ENCODE results near the gene BLVRA. TPM values are rescaled to one million over a fixed set of nuclear protein-coding genes. Genes with fewer than 3 reads are reported as not detected.
"Not testable (repeated sequence)": the region's sequence is repeated elsewhere in the genome, so short reads cannot be mapped to it uniquely, and the experiment has no call there.

The BLVRA gene
- total RNA-seq, 1 donor from 2014 or later: 18.2 TPM

DNA sequence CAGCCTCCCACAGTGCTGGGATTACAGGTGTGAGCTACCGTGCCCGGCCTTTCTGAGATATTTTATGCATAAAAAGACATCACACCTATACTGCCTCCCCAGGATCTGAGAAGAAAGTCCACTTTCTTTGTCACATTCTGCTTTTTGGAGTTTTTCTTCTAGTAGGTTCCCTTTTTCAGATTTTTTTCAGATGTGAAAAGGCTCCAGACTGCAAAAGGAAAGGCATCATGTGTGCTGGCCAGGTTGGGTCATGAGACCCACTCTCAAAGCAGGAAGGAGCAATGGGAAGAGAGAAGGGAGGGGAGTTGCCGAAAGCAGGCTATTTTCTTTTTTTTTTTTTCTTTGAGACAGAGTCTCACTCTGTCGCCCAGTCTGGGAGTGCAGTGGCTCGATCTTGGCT, 10.8 kb downstream of the BLVRA start:
- H3K27me3 Mint-ChIP-seq (ENCODE audit: unreplicated experiment): peaks cover 3% of the 10 kb centered on the region
- no peaks in the 10 kb centered on the region for H3K9me3 Mint-ChIP-seq (ENCODE audit: unreplicated experiment)
- peaks cover 5% of the 10 kb centered on the region for H3K36me3 Mint-ChIP-seq (ENCODE audit: low read depth, unreplicated experiment)
- H3K4me3 Mint-ChIP-seq (ENCODE audit: unreplicated experiment): no peak overlapping the region
- TF ChIP-seq, protein P1, sequence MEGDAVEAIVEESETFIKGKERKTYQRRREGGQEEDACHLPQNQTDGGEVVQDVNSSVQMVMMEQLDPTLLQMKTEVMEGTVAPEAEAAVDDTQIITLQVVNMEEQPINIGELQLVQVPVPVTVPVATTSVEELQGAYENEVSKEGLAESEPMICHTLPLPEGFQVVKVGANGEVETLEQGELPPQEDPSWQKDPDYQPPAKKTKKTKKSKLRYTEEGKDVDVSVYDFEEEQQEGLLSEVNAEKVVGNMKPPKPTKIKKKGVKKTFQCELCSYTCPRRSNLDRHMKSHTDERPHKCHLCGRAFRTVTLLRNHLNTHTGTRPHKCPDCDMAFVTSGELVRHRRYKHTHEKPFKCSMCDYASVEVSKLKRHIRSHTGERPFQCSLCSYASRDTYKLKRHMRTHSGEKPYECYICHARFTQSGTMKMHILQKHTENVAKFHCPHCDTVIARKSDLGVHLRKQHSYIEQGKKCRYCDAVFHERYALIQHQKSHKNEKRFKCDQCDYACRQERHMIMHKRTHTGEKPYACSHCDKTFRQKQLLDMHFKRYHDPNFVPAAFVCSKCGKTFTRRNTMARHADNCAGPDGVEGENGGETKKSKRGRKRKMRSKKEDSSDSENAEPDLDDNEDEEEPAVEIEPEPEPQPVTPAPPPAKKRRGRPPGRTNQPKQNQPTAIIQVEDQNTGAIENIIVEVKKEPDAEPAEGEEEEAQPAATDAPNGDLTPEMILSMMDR (IDR thresholded peaks at IDR 0.05; ENCODE audit: unreplicated experiment): no peak
- H3K4me1 Mint-ChIP-seq (ENCODE audit: unreplicated experiment): peaks cover 18% of the 10 kb centered on the region
- no peak overlapping the region for H3K27ac Mint-ChIP-seq (ENCODE audit: unreplicated experiment)
- DNase-seq (ENCODE audit: low spot score): no peak

DNA sequence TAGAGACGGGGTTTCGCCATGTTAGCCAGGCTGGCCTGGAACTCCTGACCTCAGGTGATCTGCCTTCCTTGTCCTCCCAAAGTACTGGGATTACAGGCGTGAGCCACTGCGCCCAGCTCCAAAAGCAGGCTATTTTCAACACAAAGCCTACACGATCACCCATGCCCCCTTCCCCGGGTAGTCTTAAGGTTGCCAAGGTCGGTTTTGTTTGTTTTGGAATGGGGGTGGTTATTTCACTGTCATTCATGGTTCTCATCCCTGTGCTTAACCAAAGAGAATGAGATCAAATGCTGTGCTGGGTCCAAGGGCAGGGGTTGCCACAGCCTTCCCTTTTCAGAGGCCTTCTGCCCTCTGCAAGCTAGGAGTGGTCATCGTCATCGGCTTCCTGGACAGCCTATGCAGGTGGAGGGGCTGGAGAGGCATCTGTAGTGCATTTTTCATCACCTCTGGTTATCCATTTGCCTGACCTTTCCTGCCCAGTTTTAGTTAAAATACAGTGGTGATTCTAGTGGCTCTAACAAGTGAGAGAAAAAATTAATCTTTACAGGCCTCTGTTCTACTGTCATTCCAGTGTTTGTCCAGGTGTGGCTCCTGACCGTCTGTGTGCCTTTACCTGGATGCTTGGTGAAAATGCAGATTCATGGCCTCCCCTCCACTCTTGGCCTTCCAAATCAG, 11.4 kb downstream of the BLVRA start:
- Mint-ChIP-seq H3K9me3 (ENCODE audit: unreplicated experiment) (no peaks in the 10 kb centered on the region), H3K36me3 (ENCODE audit: low read depth, unreplicated experiment) (peaks cover 5% of the 10 kb centered on the region), H3K4me3 (ENCODE audit: unreplicated experiment) (no peak overlapping the region), H3K4me1 (ENCODE audit: unreplicated experiment) (peaks cover 18% of the 10 kb centered on the region), H3K27ac (ENCODE audit: unreplicated experiment) (no peak overlapping the region), H3K27me3 (ENCODE audit: unreplicated experiment) (peaks cover 3% of the 10 kb centered on the region)
- no peak for DNase-seq (ENCODE audit: low spot score)
- TF ChIP-seq, protein P1 (IDR thresholded peaks at IDR 0.05; ENCODE audit: unreplicated experiment): no peak

DNA sequence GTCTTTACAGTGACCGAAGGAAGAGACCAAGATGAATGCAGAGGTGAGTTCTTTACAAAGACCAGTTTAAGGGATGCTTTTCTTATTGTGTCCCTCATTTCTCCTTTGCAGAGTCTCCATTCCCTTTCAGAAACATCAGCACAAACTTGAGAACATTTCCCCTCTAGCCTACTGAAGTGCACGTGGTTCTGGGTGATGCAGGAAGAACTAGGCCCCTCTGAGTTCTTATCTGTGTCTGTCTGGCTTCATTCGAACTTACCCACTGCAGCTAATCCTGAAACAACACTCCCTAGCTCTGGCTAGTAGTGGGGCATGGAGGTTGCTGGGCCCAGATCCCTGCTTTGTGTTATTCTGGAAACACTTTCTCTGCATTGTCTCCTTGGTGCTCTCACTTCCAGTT, 12.6 kb downstream of the BLVRA start:
- no peak for DNase-seq (ENCODE audit: low spot score)
- Mint-ChIP-seq H3K9me3 (ENCODE audit: unreplicated experiment) (no peaks in the 10 kb centered on the region), H3K4me3 (ENCODE audit: unreplicated experiment) (no peak overlapping the region), H3K36me3 (ENCODE audit: low read depth, unreplicated experiment) (peaks cover 5% of the 10 kb centered on the region), H3K27ac (ENCODE audit: unreplicated experiment) (no peak overlapping the region), H3K27me3 (ENCODE audit: unreplicated experiment) (peaks cover 3% of the 10 kb centered on the region), H3K4me1 (ENCODE audit: unreplicated experiment) (peaks cover 18% of the 10 kb centered on the region)
- TF ChIP-seq, protein P1 (IDR thresholded peaks at IDR 0.05; ENCODE audit: unreplicated experiment): no peak

DNA sequence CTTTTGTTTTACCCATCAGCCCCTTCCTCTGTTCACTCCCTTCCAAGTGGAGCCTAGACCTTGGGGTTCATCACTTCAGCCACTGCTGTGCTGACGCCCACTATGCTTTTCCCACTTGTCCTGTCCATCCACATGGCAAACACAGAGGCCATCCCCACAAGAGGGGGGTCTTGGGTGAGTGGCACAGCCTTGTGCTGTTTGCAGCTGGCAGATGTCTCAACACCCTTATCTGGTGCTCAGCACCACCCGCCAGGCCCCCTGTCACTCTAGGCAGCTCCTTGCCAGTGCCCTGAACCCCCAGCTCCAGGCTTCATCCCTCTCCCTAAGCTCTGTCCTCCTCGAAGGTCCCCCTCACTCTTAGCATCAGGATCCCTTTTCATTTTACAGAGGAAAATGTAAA, 13.1 kb downstream of the BLVRA start:
- H3K27ac Mint-ChIP-seq (ENCODE audit: unreplicated experiment): no peak overlapping the region
- no peaks in the 10 kb centered on the region for H3K9me3 Mint-ChIP-seq (ENCODE audit: unreplicated experiment)
- TF ChIP-seq, protein P1 (IDR thresholded peaks at IDR 0.05; ENCODE audit: unreplicated experiment): no peak

DNA sequence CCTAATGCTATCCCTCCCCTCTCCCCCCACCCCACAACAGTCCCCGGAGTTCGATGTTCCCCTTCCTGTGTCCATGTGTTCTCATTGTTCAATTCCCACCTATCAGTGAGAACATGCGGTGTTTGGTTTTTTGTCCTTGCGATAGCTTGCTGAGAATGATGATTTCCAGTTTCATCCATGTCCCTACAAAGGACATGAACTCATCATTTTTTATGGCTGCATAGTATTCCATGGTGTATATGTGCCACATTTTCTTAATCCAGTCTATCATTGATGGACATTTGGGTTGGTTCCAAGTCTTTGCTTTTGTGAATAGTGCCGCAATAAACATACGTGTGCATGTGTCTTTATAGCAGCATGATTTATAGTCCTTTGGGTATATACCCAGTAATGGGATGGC, 14.8 kb downstream of the BLVRA start:
- not testable (repeated sequence) for H3K27ac Mint-ChIP-seq (ENCODE audit: unreplicated experiment); H3K27me3 Mint-ChIP-seq (ENCODE audit: unreplicated experiment)
- peaks cover 15% of the 10 kb centered on the region for H3K4me1 Mint-ChIP-seq (ENCODE audit: unreplicated experiment)

More for the DNA sequence above, 13.1 kb downstream of the BLVRA start:
- peaks cover 18% of the 10 kb centered on the region for H3K4me1 Mint-ChIP-seq (ENCODE audit: unreplicated experiment)
- DNase-seq (ENCODE audit: low spot score): no peak
- H3K27me3 Mint-ChIP-seq (ENCODE audit: unreplicated experiment): peaks cover 3% of the 10 kb centered on the region
- H3K36me3 Mint-ChIP-seq (ENCODE audit: low read depth, unreplicated experiment): peaks cover 8% of the 10 kb centered on the region
- no peak overlapping the region for H3K4me3 Mint-ChIP-seq (ENCODE audit: unreplicated experiment)

DNA sequence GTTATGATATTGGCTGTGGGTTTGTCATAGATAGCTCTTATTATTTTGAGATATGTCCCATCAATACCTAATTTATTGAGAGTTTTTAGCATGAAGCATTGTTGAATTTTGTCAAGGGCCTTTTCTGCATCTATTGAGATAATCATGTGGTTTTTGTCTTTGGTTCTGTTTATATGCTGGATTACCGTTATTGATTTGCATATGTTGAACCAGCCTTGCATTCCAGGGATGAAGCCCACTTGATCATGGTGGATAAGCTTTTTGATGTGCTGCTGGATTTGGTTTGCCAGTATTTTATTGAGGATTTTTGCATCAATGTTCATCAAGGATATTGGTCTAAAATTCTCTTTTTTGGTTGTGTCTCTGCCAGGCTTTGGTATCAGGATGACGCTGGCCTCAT, 16.8 kb downstream of the BLVRA start:
- not testable (repeated sequence) for DNase-seq (ENCODE audit: low spot score); H3K4me3 Mint-ChIP-seq (ENCODE audit: unreplicated experiment); H3K27ac Mint-ChIP-seq (ENCODE audit: unreplicated experiment); H3K9me3 Mint-ChIP-seq (ENCODE audit: unreplicated experiment); H3K27me3 Mint-ChIP-seq (ENCODE audit: unreplicated experiment)
- H3K4me1 Mint-ChIP-seq (ENCODE audit: unreplicated experiment): peaks cover 15% of the 10 kb centered on the region
- peaks cover 17% of the 10 kb centered on the region for H3K36me3 Mint-ChIP-seq (ENCODE audit: low read depth, unreplicated experiment)

More for the DNA sequence above, 14.8 kb downstream of the BLVRA start:
- H3K4me3 Mint-ChIP-seq (ENCODE audit: unreplicated experiment); DNase-seq (ENCODE audit: low spot score); H3K36me3 Mint-ChIP-seq (ENCODE audit: low read depth, unreplicated experiment); H3K9me3 Mint-ChIP-seq (ENCODE audit: unreplicated experiment): not testable (repeated sequence)

DNA sequence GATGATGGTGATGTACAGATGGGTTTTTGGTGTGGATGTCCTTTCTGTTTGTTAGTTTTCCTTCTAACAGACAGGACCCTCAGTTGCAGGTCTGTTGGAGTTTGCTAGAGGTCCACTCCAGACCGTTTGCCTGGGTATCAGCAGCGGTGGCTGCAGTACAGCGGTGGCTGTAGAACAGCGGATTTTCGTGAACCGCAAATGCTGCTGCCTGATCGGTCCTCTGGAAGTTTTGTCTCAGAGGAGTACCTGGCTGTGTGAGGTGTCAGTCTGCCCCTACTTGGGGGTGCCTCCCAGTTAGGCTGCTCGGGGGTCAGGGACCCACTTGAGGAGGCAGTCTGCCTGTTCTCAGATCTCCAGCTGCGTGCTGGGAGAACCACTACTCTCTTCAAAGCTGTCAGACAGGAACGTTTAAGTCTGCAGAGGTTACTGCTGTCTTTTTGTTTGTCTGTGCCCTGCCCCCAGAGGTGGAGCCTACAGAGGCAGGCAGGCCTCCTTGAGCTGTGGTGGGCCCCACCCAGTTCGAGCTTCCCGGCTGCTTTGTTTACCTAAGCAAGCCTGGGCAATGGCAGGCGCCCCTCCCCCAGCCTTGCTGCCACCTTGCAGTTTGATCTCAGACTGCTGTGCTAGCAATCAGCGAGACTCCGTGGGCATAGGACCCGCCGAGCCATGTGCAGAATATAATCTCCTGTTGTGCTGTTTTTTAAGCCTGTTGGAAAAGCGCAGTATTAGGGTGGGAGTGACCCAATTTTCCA, 20.0 kb downstream of the BLVRA start:
- not testable (repeated sequence) for H3K27ac Mint-ChIP-seq (ENCODE audit: unreplicated experiment); DNase-seq (ENCODE audit: low spot score); H3K27me3 Mint-ChIP-seq (ENCODE audit: unreplicated experiment); H3K4me3 Mint-ChIP-seq (ENCODE audit: unreplicated experiment); H3K9me3 Mint-ChIP-seq (ENCODE audit: unreplicated experiment); H3K4me1 Mint-ChIP-seq (ENCODE audit: unreplicated experiment)
- peaks cover 24% of the 10 kb centered on the region for H3K36me3 Mint-ChIP-seq (ENCODE audit: low read depth, unreplicated experiment)

Measured in endothelial cell (in vitro differentiated cells).